Hematopoietic multipotent progenitor cell treated with erythropoietin and hydrocortisone succinate and interleukin-3 and kit ligand, for 6 days (in vitro differentiated cells): ENCODE data around the gene YWHAH.

Experiments used
- DNase-seq: peaks from one replicate; pipeline ENCODE4 v3.0.0-alpha.2; 2015

Gene YWHAH

DNA sequence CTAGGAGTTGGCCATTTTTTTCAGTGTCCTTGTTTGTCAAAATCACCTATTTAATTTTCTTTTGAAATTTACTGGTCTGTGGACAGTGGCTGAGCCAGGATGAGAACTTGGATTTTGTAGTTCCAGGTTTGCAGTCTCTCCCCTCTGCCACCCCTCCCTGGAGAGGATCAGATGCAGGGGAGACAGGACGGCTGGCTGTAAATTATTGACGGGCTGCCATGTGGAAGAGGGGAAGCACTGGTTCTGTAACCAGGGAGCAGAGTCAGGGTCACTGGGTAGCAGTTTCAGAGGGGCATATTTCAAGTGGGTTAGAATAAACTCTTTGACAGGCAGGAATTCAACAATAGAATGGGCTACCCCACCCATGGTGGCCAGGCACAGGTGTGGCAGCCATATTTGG lies 20.6 kb upstream of the YWHAH start:
- DNase-seq = no peak

GRCh38 chr22:31925056-31925455 lies 19.3 kb upstream of the YWHAH start:
- no peak for DNase-seq

DNA sequence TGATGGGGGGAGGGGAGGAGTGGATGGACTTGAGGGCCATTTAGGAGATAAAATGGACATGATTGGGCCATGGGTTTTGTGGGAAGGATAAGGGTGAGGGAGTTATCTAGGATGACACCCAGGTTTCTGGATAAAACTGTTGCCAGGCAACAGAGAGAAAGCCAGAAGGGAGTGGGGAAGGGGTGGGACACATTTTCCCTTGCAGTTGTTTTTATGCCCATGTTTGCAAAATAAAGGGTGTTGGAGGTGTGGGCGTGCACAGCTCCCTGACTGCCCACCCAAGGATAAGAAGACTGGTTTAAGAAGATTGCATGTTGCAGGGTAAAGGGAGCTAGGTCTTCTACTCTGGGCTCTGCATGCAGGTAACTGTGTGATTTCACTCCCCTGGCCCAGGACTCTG lies 18.3 kb upstream of the YWHAH start:
- DNase-seq = no peak

DNA sequence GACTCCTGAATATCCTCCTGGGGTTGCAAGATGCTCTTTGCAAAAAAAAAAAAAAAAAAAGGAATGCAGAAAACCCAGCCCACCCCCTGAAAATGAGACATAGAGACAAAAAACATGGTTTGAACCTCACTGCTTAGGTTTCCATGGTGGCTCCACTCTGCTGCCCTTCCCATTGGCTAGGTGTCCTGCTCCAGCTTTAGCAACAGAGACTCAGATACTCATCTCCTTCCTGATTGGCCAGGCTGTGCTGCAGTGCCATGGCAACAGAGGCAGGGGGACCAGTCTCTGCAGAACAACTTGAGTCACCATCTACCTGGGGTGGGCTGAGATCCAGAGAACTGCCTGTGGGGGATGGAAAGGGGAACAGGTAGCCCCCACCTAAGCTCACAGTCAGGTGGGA lies 17.4 kb upstream of the YWHAH start:
- no peak for DNase-seq

DNA sequence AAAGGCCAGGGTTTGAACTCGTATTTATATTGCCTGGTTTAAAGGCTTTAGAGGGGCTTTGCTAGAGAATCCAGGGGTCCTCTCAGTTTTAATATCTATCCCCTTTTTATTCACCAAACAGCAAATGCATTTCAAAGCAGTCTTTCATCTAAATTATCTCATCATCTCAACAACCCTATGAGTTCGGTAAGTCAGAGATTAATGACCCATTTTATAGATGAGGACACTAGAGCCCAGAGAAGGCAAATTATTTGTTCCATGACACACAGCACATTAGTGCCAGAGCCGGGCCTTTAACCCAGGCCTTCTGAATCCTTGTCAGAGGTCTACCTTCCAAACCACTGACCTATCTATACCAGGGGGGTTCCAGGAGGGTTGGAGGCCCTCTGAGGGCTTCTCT lies 16.8 kb upstream of the YWHAH start:
- DNase-seq = no peak

DNA sequence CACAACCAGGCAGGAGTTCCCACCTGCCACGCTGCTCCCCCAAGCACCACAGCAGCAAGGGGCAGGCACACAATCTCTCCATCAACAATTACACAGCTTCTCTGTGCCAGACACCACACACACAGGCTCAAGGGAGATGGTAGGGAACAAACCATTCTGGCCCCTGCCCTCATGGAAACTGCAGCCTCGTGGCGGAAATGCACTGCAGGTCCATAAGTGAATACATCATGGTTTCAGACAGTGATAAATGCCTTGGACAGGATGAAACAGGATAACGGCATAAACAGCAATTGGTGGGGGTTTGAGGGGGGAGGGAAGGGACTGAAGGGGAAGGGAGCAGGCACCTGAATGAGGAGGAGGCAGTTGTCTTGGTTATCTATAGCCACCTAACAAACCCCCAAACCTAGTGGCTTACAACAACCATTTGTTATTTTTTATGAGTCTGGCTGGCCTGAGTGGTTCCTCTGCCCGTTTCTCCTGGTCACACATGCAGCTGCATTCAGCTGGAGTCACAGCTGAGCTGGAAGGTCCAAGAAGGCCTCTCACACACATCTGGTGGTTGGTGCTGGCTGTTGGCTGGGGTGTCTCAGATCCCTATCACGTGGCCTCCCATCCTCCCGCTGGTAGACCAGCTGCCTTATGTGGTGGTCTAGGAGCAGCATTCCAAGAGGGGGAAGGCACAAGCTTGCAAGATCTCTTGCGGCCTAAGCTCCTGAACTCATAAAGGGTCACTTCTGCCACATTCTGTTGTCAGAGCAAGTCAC lies 15.0 kb upstream of the YWHAH start:
- DNase-seq = no peak

DNA sequence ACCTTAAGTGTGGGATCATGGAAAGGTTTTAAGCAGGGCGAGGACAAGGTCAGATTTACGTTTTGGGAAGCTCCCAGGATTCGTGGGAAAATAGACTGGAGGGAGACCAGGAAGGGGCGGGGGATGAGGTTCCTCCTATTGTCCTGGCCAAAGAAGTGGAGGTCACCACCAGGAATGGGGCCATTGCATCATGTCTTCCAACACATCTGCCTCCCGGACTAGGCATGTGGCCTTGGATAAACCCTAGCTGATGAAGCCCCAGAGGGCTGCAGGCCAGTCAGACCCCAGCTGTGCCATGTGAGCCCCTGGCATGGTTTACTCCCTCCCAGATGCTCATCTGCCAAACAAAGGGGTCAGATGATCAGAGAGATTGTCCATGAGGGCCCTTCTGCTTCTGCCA lies 11.5 kb upstream of the YWHAH start:
- no peak for DNase-seq

DNA sequence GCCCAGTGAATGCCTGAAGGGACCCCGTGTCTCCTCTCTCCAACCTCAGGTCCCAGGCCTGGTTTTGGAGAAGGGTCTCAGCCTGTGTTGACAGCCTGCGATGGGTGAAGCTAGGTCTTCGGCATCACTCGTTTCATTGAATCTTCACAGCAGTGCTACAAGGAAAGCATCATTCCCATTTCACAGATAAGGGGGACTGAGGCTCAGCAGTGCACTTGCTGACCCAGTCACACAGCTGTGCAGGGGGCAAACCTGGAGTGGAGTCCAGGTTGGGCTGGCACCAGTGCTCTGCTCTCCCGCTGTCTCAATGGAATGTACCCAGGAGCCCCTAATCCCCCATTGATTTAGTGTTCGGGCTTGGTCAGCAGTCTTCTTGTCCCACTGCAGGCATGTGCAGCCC lies 10.9 kb upstream of the YWHAH start:
- DNase-seq = no peak

GRCh38 chr22:31933816-31934482 lies 10.4 kb upstream of the YWHAH start:
- DNase-seq = no peak

GRCh38 chr22:31935961-31936635 lies 8.2 kb upstream of the YWHAH start:
- DNase-seq = no peak

GRCh38 chr22:31937341-31937740 lies 7.0 kb upstream of the YWHAH start:
- peak; percentile 95 for DNase-seq

GRCh38 chr22:31938296-31938695 lies 6.0 kb upstream of the YWHAH start:
- DNase-seq = no peak

DNA sequence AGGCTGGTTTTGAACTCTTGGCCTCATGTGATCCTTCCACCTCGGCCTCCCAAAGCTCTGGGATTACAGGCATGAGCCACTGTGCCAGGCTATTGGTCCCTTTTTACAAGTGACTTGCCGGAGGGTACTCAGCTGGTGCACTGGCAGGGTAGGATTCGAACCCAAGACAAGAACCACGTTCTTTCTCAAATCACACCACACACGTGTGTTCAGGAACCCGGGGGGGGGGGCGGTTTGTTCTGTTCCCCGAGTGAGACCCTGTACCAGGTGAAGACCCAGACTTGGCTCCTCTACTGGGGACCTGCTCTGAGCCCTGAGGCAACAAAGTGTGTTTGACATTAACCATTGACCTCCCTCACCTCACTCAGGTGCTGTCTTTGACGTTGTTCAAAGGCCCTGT lies 3.8 kb upstream of the YWHAH start:
- no peak for DNase-seq

DNA sequence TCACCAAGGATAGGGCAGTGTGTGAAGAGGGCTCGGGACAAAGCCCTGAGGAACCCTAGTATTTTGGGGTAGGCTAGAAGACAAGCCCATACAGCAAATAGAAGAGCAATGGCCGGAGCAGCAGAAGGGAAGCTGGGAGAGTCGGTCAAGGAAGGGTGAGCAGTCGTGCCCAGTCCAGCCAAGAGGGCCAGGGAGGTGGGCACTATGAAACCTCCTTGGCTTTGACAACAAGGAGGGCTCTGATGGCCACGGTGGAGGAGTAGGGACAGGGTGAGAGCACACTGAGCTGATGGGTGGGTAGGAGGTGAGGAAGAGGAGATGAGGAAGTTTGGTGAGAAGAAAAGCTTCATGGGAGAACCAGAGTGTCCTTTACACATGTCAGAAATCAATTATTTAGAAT lies 2.2 kb upstream of the YWHAH start:
- no peak for DNase-seq

- no peak for DNase-seq
Observed at GRCh38 chr22:31943206-31943977, 943 bp upstream of the YWHAH start.

DNA sequence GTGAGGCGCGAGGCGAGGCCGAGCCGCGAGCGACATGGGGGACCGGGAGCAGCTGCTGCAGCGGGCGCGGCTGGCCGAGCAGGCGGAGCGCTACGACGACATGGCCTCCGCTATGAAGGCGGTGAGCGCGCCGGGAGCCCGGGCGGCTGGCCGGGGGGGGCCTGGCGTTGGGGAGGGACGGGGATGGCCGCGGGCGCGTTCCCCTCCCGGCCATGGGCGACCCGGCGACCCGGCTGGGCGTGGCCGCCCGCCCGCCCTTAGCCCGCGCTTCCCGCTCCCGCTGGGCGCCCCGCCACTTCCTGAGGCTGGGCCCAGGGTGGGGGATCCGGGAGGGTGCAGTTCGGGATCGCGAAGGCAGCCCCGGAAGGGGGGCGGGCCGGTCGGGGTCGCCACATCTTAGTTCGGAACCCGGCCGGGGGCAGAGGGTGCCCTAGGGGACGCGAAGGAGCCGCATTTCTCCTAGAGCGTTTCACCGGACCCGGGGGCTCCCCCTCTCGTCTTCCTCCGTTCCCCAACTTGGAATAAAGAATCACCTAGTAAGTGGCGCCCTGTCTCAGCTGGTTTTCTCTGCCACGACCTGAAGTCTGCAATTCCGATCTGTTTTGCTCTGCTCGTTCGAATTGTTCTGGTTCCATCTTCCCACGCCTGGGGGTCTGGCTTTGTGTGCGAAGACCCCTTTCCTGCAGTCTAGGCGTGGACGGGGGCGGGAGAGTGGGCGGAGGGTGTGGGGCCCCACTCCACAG lies 536 bp downstream of the YWHAH start:
- peak; percentile 57 for DNase-seq

GRCh38 chr22:31945443-31945855 lies 1.1 kb downstream of the YWHAH start:
- no peak for DNase-seq

- no peak for DNase-seq
Observed at GRCh38 chr22:31945971-31946680, 1.8 kb downstream of the YWHAH start.

- DNase-seq = peak; percentile 89
Observed at GRCh38 chr22:31947296-31947695, 3.0 kb downstream of the YWHAH start.

DNA sequence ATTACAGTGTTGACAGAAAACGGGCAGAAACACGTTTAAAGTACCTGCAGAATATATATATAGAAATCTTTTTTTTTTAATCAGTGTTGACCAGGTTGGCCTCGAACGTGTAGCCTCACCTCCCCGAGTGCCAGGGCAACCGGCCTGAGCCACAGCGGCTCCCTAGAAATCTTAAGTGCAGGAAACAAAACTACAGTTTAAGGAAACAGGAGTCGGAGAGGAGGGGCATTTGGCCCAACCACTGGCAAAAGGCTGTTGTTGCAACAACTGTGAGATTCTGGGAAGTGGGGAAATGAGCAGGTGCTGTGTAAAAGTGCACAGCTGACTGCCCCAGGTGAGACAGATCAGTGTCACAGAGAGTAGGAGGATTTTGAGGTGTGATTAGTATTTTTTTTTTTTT lies 3.7 kb downstream of the YWHAH start:
- no peak for DNase-seq

DNA sequence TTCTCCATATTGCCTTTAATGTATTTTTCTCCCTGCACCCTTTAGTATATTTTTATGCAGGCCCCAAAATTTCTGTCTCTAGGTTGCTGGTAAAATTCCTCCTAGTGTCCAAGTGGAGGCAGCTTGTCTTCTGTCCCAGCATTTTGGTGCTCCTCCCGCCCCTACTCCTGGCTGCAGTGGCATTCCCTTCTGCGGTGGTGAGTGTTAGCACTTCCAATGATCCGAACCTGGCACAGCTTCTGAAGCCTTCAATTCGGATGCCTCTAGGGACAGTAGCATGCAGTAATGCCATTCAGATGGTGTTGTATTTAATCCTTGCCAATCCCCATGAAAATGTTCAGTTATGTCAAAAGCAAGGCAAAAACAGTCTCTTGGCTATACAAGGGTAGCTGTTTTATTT lies 5.9 kb downstream of the YWHAH start:
- no peak for DNase-seq
